H1 (cell line): Measurements from ENCODE around the gene RMC1. TPM values are rescaled to one million over a fixed set of nuclear protein-coding genes. Genes with fewer than 3 reads are reported as not detected.

ENCODE experiments used
- EGR1 ChIP-seq: IDR thresholded peaks from 2 replicates; pipeline ENCODE4 v1.6.1; 2011; ENCODE audit warnings: low read depth, low read length, borderline replicate concordance
- EP300 ChIP-seq, 2 experiments: IDR thresholded peaks; 1 replicate in 1 of 2; 2 replicates in 1 of 2; pipeline ENCODE4 v1.6.1; 2011 to 2012; ENCODE audit warnings: low read depth in 2 of 2, low read length in 2 of 2, mild to moderate bottlenecking in 2 of 2, borderline replicate concordance in 1 of 2, inconsistent platforms in 1 of 2, moderate library complexity in 1 of 2
- HDAC2 ChIP-seq, 2 experiments: fragments of 300-600 bp in 1 of 2; sonication (generic) in 1 of 2; IDR thresholded peaks; 2 replicates each; pipeline ENCODE4 v1.6.1; 2011 to 2012; ENCODE audit warnings: low read depth in 2 of 2, low read length in 2 of 2, mild to moderate bottlenecking in 2 of 2, moderate library complexity in 2 of 2, borderline replicate concordance in 1 of 2, inconsistent platforms in 1 of 2
- TBP ChIP-seq: IDR thresholded peaks from 2 replicates; pipeline ENCODE4 v1.6.1; 2011; ENCODE audit warnings: low read depth, low read length, improper control_type of control experiment
- polyA plus RNA-seq, 7 experiments: library from polyadenylated mRNA; depleted of rRNA in 3 of 7; stranded (reverse) in 5 of 7; unstranded in 2 of 7; fragments of >200 nt in 5 of 7; fragments of 200-250 nt in 2 of 7; gene quantifications; 1 replicate in 5 of 7; 2 replicates in 1 of 7; 4 replicates in 1 of 7; pipeline versions ENCODE4 v1.2.1 to v1.2.3, GENCODE V29; 2011 to 2013; ENCODE audit warnings: missing spikeins in 2 of 7, mixed read lengths in 2 of 7
- total RNA-seq: library from RNA; stranded (reverse); fragmentation: NEBNext Ultra II Directional; extraction: Animal tissue kit (Norgen Biotek cat#: 25700); gene quantifications from 2 replicates; pipeline ENCODE4 v1.2.1, GENCODE V29; 2021

RMC1 gene
- total and polyA plus RNA-seq, 2 of the 8 experiments (the other 6 are each of a cell fraction or from before 2014, with no cell fraction given) = 16.4 to 20.1 TPM

DNA sequence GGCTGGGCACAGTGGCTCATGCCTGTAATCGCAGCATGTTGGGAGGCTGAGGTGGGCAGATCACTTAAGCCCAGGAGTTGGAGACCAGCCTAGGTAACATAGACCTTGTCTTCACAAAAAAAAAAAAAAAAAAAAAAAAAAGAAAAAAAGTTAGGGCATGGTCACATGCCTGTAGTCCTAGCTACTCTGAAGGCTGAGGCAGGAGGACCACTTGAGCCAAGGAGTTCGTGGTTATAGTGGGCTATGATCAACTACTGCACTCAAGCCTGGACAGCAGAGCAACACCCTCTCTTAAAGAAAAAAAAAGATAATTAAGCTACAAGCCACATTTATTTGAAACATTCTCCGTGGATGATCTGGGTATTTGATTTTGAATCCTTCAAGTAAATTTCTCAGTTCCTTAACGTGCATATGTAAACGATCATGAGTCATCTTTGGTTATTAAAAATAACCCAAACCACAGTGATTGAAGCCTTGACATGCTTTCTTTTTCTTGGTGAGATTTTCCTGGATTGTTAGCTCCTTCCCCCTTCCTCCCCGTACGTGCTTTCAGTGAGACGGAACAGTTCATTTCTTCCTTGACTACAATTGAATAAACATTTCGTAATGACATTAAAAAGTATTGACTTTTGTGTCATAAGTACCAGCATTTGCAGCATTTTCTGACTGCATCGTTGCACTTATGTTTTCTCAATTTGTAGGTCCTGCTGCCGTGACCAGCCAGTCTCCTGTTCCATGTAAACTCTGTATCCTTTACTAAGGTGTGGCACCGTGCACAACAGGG lies 20.3 kb downstream of the RMC1 start (continued):
- TF ChIP-seq HDAC2 (IDR thresholded peaks at IDR 0.05; ENCODE audit: borderline replicate concordance in 1 of 2, low read depth in 2 of 2, low read length in 2 of 2) = no peak
- no peak for TF ChIP-seq TBP
- no peak for TF ChIP-seq EP300 (IDR thresholded peaks at IDR 0.05; ENCODE audit: borderline replicate concordance in 1 of 2, low read depth in 2 of 2, low read length in 2 of 2)
- no peak for TF ChIP-seq EGR1
